CD4-positive, alpha-beta T cell (primary cell): ENCODE results near the gene NKAIN2. TPM values are rescaled to one million over a fixed set of nuclear protein-coding genes. Genes with fewer than 3 reads are reported as not detected.

ENCODE experiments used
- ATAC-seq: fragments of 200-7000 bp; cut with Tn5 transposase; one replicate; pipeline ENCODE4 v1.10.0; 2022; ENCODE audit warnings: mild to moderate bottlenecking; ENCODE audit not compliant: poor library complexity
- CTCF ChIA-PET: fragments of 350-600 bp; sonication (Branson Sonifier 250); formaldehyde crosslinking; loops from one replicate; lab custom pipeline; 2021; ENCODE audit warnings: antibody characterized with exemption, inconsistent platforms; lab: Charles Lee
- POLR2A ChIA-PET: fragments of 350-600 bp; sonication (Branson Sonifier 250); formaldehyde crosslinking; loops from one replicate; lab custom pipeline; 2021; ENCODE audit warnings: antibody characterized with exemption, inconsistent platforms; lab: Charles Lee
- DNase-seq, 14 experiments: peaks; one replicate each; pipeline ENCODE4 v3.0.0-alpha.2; 2013 to 2020; ENCODE audit warnings: mixed read lengths in 2 of 14
- H3K27ac ChIP-seq, 2 donors: one replicate each; pipeline versions ENCODE4 v1.5.1 to v1.7.0; 2013; ENCODE audit warnings: low read length in 2 of 2, low read depth in 1 of 2, mild to moderate bottlenecking in 1 of 2
- H3K27me3 ChIP-seq, 2 experiments: 1 replicate in 1 of 2; 2 replicates in 1 of 2; pipeline versions ENCODE4 v1.6.1 to v1.7.0; 2013; ENCODE audit warnings: low read length in 2 of 2, control low read depth in 1 of 2, mild to moderate bottlenecking in 1 of 2, moderate library complexity in 1 of 2; ENCODE audit not compliant: insufficient read depth in 2 of 2, control insufficient read depth in 1 of 2
- H3K36me3 ChIP-seq: one replicate; pipeline ENCODE4 v1.6.1; 2013; ENCODE audit warnings: low read length, control low read depth; ENCODE audit not compliant: insufficient read depth
- H3K4me1 ChIP-seq: one replicate; pipeline ENCODE4 v1.6.1; 2013; ENCODE audit warnings: low read length, control low read depth; ENCODE audit not compliant: insufficient read depth
- H3K4me3 ChIP-seq: one replicate; pipeline ENCODE4 v1.5.1; 2013; ENCODE audit warnings: mild to moderate bottlenecking, low read length, moderate library complexity
- H3K9me3 ChIP-seq, 2 experiments: 1 replicate in 1 of 2; 2 replicates in 1 of 2; pipeline versions ENCODE4 v1.6.1 to v1.7.0; 2013; ENCODE audit warnings: low read length in 2 of 2, mild to moderate bottlenecking in 2 of 2, control low read depth in 1 of 2, moderate library complexity in 1 of 2; ENCODE audit not compliant: control insufficient read depth in 1 of 2, insufficient read depth in 1 of 2
- H3K27ac Mint-ChIP-seq: one replicate; pipeline ENCODE4 v1.8.0; 2020; ENCODE audit warnings: mixed read lengths
- H3K27me3 Mint-ChIP-seq: one replicate; pipeline ENCODE4 v1.8.0; 2021; ENCODE audit warnings: mixed read lengths
- H3K36me3 Mint-ChIP-seq: one replicate; pipeline ENCODE4 v1.8.0; 2021; ENCODE audit warnings: low read depth, mixed read lengths
- H3K4me1 Mint-ChIP-seq: one replicate; pipeline ENCODE4 v1.8.0; 2021; ENCODE audit warnings: low read depth, mixed read lengths
- H3K4me3 Mint-ChIP-seq: one replicate; pipeline ENCODE4 v1.8.0; 2020; ENCODE audit warnings: mild to moderate bottlenecking, mixed read lengths
- H3K9me3 Mint-ChIP-seq: one replicate; pipeline ENCODE4 v1.8.0; 2020; ENCODE audit warnings: mixed read lengths
- CTCF ChIP-seq: fragments of 200-600 bp; IDR thresholded peaks from one replicate; pipeline ENCODE4 v1.8.0; 2022; ENCODE audit warnings: antibody characterized with exemption, mild to moderate bottlenecking
- intact Hi-C, 2 experiments: fragments of 100-400 bp; cut with DNase I in 1 of 2; cut with micrococcal nuclease in 1 of 2; formaldehyde crosslinking; loops; one replicate each; pipeline versions ENCODE4 v1.15.1 to v1.9.0; 2023 to 2025; cut with DNase I, micrococcal nuclease
- total RNA-seq, 174 experiments: library from RNA in 2 of 174; stranded (reverse) in 2 of 174; gene quantifications; one replicate each; pipeline ENCODE4 v1.2.3 and lab custom pipeline; 2021 to 2026

The NKAIN2 gene
- total RNA-seq, 2 experiments from 2014 or later = not detected

GRCh38 chr6:124203812-124204167, 400.1 kb downstream of the NKAIN2 start:
- no peaks in the 10 kb centered on the region for H3K36me3 ChIP-seq
- POLR2A ChIA-PET = no interaction called here

GRCh38 chr6:124205921-124206320, 402.3 kb downstream of the NKAIN2 start:
- Mint-ChIP-seq H3K27ac (no peak overlapping the region), H3K9me3 (peaks cover 5% of the 10 kb centered on the region), H3K4me1 (no peaks in the 10 kb centered on the region), H3K4me3 (no peak overlapping the region), H3K36me3 (no peaks in the 10 kb centered on the region), H3K27me3 (no peaks in the 10 kb centered on the region)
- Histone ChIP-seq H3K4me1 (no peaks in the 10 kb centered on the region), H3K4me3 (no peak overlapping the region), H3K9me3 (no peaks in the 10 kb centered on the region), H3K27ac (no peak overlapping the region), H3K27me3 (no peaks in the 10 kb centered on the region), H3K36me3 (no peaks in the 10 kb centered on the region)
- ChIA-PET CTCF (no interaction called here), POLR2A (no interaction called here)
- ATAC-seq (no peak), DNase-seq (no peak)
- intact Hi-C loops = no loop called here
- TF ChIP-seq CTCF = no peak

More at GRCh38 chr6:124203812-124204167, 400.1 kb downstream of the NKAIN2 start:
- CTCF ChIA-PET = no interaction called here
- Histone ChIP-seq H3K27me3 (no peaks in the 10 kb centered on the region), H3K9me3 (no peaks in the 10 kb centered on the region), H3K4me3 (no peak overlapping the region), H3K4me1 (no peaks in the 10 kb centered on the region), H3K27ac (no peak overlapping the region)
- DNase-seq (no peak), ATAC-seq (no peak)
- TF ChIP-seq CTCF = no peak
- no peaks in the 10 kb centered on the region for H3K4me1 Mint-ChIP-seq
- intact Hi-C loops = no loop called here
- no peaks in the 10 kb centered on the region for H3K27me3 Mint-ChIP-seq
- H3K9me3 Mint-ChIP-seq = peaks cover under 1% of the 10 kb centered on the region
- no peak overlapping the region for H3K27ac Mint-ChIP-seq
- H3K4me3 Mint-ChIP-seq = no peak overlapping the region
- no peaks in the 10 kb centered on the region for H3K36me3 Mint-ChIP-seq

GRCh38 chr6:124223611-124224345, 420.1 kb downstream of the NKAIN2 start:
- intact Hi-C loops = no loop called here
- peaks cover 0 to 9% of the 10 kb centered on the region in 2 experiments for H3K9me3 ChIP-seq
- ChIA-PET CTCF (no interaction called here), POLR2A (no interaction called here)
- ATAC-seq (no peak), DNase-seq (no peak)
- Mint-ChIP-seq H3K9me3 (peaks cover 9% of the 10 kb centered on the region), H3K27me3 (no peaks in the 10 kb centered on the region), H3K4me1 (no peaks in the 10 kb centered on the region), H3K4me3 (no peak overlapping the region), H3K27ac (no peak overlapping the region), H3K36me3 (no peaks in the 10 kb centered on the region)
- no peak overlapping the region for H3K4me3 ChIP-seq
- no peaks in the 10 kb centered on the region for H3K36me3 ChIP-seq
- no peak overlapping the region for H3K27ac ChIP-seq
- no peak for TF ChIP-seq CTCF
- no peaks in the 10 kb centered on the region for H3K4me1 ChIP-seq
- H3K27me3 ChIP-seq = no peaks in the 10 kb centered on the region
